H1 (cell line): ENCODE data around the gene BRI3BP. TPM values are rescaled to one million over a fixed set of nuclear protein-coding genes. Genes with fewer than 3 reads are reported as not detected.

Experiments used
- CTCF ChIA-PET: fragments of 300-600 bp; sonication (Branson Sonifier 250); formaldehyde crosslinking; loops from one replicate; lab custom pipeline; 2021; ENCODE audit not compliant: partially characterized antibody; lab: Charles Lee
- POLR2A ChIA-PET: fragments of 300-600 bp; sonication (Branson Sonifier 250); formaldehyde crosslinking; loops from one replicate; lab custom pipeline; 2021; ENCODE audit warnings: inconsistent platforms; ENCODE audit not compliant: partially characterized antibody; lab: Charles Lee
- DNase-seq, 2 experiments: peaks; one replicate each; pipeline versions ENCODE4 v3.0.0 to v3.0.0-alpha.2; 2010 to 2022; ENCODE audit warnings: low spot score in 2 of 2, low read depth in 1 of 2, mixed read lengths in 1 of 2
- FAIRE-seq: peaks from 2 replicates; lab custom pipeline; 2011; peaks lifted over from hg19 to GRCh38; lab: Jason Lieb, UNC
- H2AFZ ChIP-seq: 2 replicates; pipeline ENCODE4 v1.8.1; 2012; ENCODE audit warnings: low read length, inconsistent platforms
- H2AK5ac ChIP-seq: 2 replicates; pipeline ENCODE4 v1.6.1; 2013; ENCODE audit warnings: low read depth, low read length
- H2BK120ac ChIP-seq: replicated peaks from 2 replicates; pipeline ENCODE3; 2013; ENCODE audit warnings: low read depth, low read length, inconsistent platforms
- H2BK12ac ChIP-seq: 2 replicates; pipeline ENCODE4 v1.6.1; 2013; ENCODE audit warnings: low read depth, low read length
- H2BK15ac ChIP-seq: 2 replicates; pipeline ENCODE4 v1.6.1; 2013; ENCODE audit warnings: low read length
- H2BK20ac ChIP-seq: 2 replicates; pipeline ENCODE4 v1.6.1; 2013; ENCODE audit warnings: low read length
- H2BK5ac ChIP-seq: 2 replicates; pipeline ENCODE4 v1.6.1; 2013; ENCODE audit warnings: low read depth, low read length
- H3K14ac ChIP-seq: 2 replicates; pipeline ENCODE4 v1.6.1; 2013; ENCODE audit warnings: inconsistent platforms; ENCODE audit not compliant: insufficient read length
- H3K18ac ChIP-seq: 2 replicates; pipeline ENCODE4 v1.6.1; 2013; ENCODE audit warnings: low read length; ENCODE audit errors: extremely low read depth
- H3K23ac ChIP-seq: 2 replicates; pipeline ENCODE4 v1.6.1; 2013; ENCODE audit warnings: inconsistent platforms; ENCODE audit not compliant: insufficient read length
- H3K23me2 ChIP-seq: 2 replicates; pipeline ENCODE4 v1.6.1; 2013; ENCODE audit warnings: low read depth, low read length
- H3K27ac ChIP-seq: 2 replicates; pipeline ENCODE4 v1.6.1; 2011; ENCODE audit warnings: low read depth, low read length, inconsistent platforms
- H3K27me3 ChIP-seq, 4 experiments: replicated peaks in 1 of 4; 1 replicate in 1 of 4; 2 replicates in 3 of 4; pipeline versions ENCODE4 v1.6.1 to v1.8.1; 2011 to 2013; ENCODE audit warnings: low read length in 3 of 4, mild to moderate bottlenecking in 3 of 4, inconsistent platforms in 2 of 4, mixed read lengths in 2 of 4, moderate library complexity in 1 of 4; ENCODE audit not compliant: control insufficient read depth in 3 of 4, insufficient read depth in 3 of 4; ENCODE audit errors: extremely low read depth in 1 of 4
- H3K36me3 ChIP-seq, 4 experiments: 2 replicates each; pipeline versions ENCODE4 v1.6.1 to v1.8.1; 2011 to 2013; ENCODE audit warnings: mild to moderate bottlenecking in 4 of 4, low read length in 3 of 4, moderate library complexity in 2 of 4, control low read depth in 1 of 4, inconsistent platforms in 1 of 4; ENCODE audit not compliant: insufficient read depth in 4 of 4, control insufficient read depth in 2 of 4
- H3K4ac ChIP-seq: replicated peaks from 2 replicates; pipeline ENCODE3; 2013; ENCODE audit warnings: low read length, low read depth, mixed read lengths, inconsistent platforms; ENCODE audit not compliant: insufficient read length
- H3K4me1 ChIP-seq, 4 experiments: replicated peaks in 1 of 4; 1 replicate in 1 of 4; 2 replicates in 3 of 4; pipeline versions ENCODE4 v1.6.1 to v1.8.1; 2011 to 2013; ENCODE audit warnings: low read length in 3 of 4, inconsistent platforms in 2 of 4, mixed read lengths in 1 of 4; ENCODE audit not compliant: insufficient read depth in 4 of 4, control insufficient read depth in 3 of 4
- H3K4me2 ChIP-seq, 2 experiments: 2 replicates each; pipeline versions ENCODE4 v1.6.1 to v1.8.1; 2011 to 2013; ENCODE audit warnings: low read depth in 2 of 2, low read length in 2 of 2, control low read depth in 1 of 2, inconsistent platforms in 1 of 2, mild to moderate bottlenecking in 1 of 2; ENCODE audit not compliant: insufficient read depth in 1 of 2
- H3K4me3 ChIP-seq, 4 experiments: fragments of 200-600, 300-600 bp in 1 of 4; sonication (generic), shearing (Covaris generic), sonication (Bioruptor Twin) in 1 of 4; 2 replicates each; pipeline versions ENCODE4 v1.5.1 to v1.8.1; 2011 to 2016; ENCODE audit warnings: low read length in 4 of 4, low read depth in 3 of 4, control low read depth in 2 of 4, inconsistent platforms in 2 of 4, mild to moderate bottlenecking in 2 of 4, mixed read lengths in 1 of 4, moderate library complexity in 1 of 4; ENCODE audit not compliant: insufficient read depth in 2 of 4; ENCODE audit errors: extremely low read depth in 1 of 4
- H3K56ac ChIP-seq: replicated peaks from 2 replicates; pipeline ENCODE3; 2013; ENCODE audit warnings: low read depth, mild to moderate bottlenecking, mixed read lengths, low read length, inconsistent platforms; ENCODE audit not compliant: insufficient read length
- H3K79me1 ChIP-seq: 2 replicates; pipeline ENCODE4 v1.6.1; 2013; ENCODE audit warnings: low read depth, low read length, control low read depth
- H3K79me2 ChIP-seq, 2 experiments: 2 replicates each; pipeline versions ENCODE4 v1.6.1 to v1.8.1; 2012 to 2013; ENCODE audit warnings: low read length in 2 of 2, mild to moderate bottlenecking in 2 of 2, inconsistent platforms in 1 of 2; ENCODE audit not compliant: insufficient read depth in 2 of 2, control insufficient read depth in 1 of 2
- H3K9ac ChIP-seq, 4 experiments: replicated peaks in 1 of 4; 1 replicate in 1 of 4; 2 replicates in 3 of 4; pipeline versions ENCODE4 v1.6.1 to v1.8.1; 2011 to 2013; ENCODE audit warnings: low read depth in 3 of 4, low read length in 3 of 4, control low read depth in 2 of 4, mild to moderate bottlenecking in 2 of 4, moderate library complexity in 2 of 4, inconsistent platforms in 1 of 4; ENCODE audit errors: extremely low read depth in 1 of 4
- H3K9me3 ChIP-seq, 2 experiments: 2 replicates each; pipeline versions ENCODE4 v1.6.1 to v1.8.1; 2012 to 2013; ENCODE audit warnings: mild to moderate bottlenecking in 2 of 2, moderate library complexity in 2 of 2, control low read depth in 1 of 2, inconsistent platforms in 1 of 2, low read depth in 1 of 2, low read length in 1 of 2, mixed read lengths in 1 of 2; ENCODE audit not compliant: insufficient read depth in 2 of 2
- H4K20me1 ChIP-seq, 2 experiments: replicated peaks in 1 of 2; 2 replicates each; pipeline versions ENCODE3 to v1.8.1; 2011 to 2013; ENCODE audit warnings: inconsistent platforms in 2 of 2, low read length in 2 of 2, mild to moderate bottlenecking in 1 of 2; ENCODE audit not compliant: insufficient read depth in 2 of 2, control insufficient read depth in 1 of 2
- H4K5ac ChIP-seq: 2 replicates; pipeline ENCODE4 v1.6.1; 2013; ENCODE audit warnings: low read length, low read depth, mixed read lengths, inconsistent platforms; ENCODE audit not compliant: insufficient read length
- H4K8ac ChIP-seq: 2 replicates; pipeline ENCODE4 v1.8.0; 2013; ENCODE audit warnings: mild to moderate bottlenecking, moderate library complexity, low read length, inconsistent platforms; ENCODE audit not compliant: insufficient read depth; ENCODE audit errors: extremely low read depth
- H4K91ac ChIP-seq: replicated peaks from 2 replicates; pipeline ENCODE3; 2013; ENCODE audit warnings: low read length, mixed read lengths, inconsistent platforms; ENCODE audit not compliant: insufficient read length
- BACH1 ChIP-seq: IDR thresholded peaks from 2 replicates; pipeline ENCODE4 v1.6.1; 2012; ENCODE audit warnings: low read length, improper control_type of control experiment
- EP300 ChIP-seq, 2 experiments: IDR thresholded peaks; 1 replicate in 1 of 2; 2 replicates in 1 of 2; pipeline ENCODE4 v1.6.1; 2011 to 2012; ENCODE audit warnings: low read depth in 2 of 2, low read length in 2 of 2, mild to moderate bottlenecking in 2 of 2, borderline replicate concordance in 1 of 2, inconsistent platforms in 1 of 2, moderate library complexity in 1 of 2
- EZH2 ChIP-seq: fragments of 200-600 bp; sonication (generic); IDR thresholded peaks from 2 replicates; pipeline ENCODE4 v1.7.1; 2012; ENCODE audit warnings: low read depth, mild to moderate bottlenecking, moderate library complexity, low read length, inconsistent platforms; ENCODE audit not compliant: severe bottlenecking
- NRF1 ChIP-seq: IDR thresholded peaks from 2 replicates; pipeline ENCODE4 v1.6.1; 2011; ENCODE audit warnings: mild to moderate bottlenecking, low read depth, low read length, improper control_type of control experiment
- RFX5 ChIP-seq: IDR thresholded peaks from 2 replicates; pipeline ENCODE4 v1.6.1; 2011; ENCODE audit warnings: low read depth, low read length, improper control_type of control experiment, borderline replicate concordance
- SIN3A ChIP-seq, 2 experiments: IDR thresholded peaks in 1 of 2; conservative IDR thresholded peaks in 1 of 2; 2 replicates each; pipeline ENCODE4 v1.6.1; 2011 to 2012; ENCODE audit warnings: low read length in 2 of 2, improper control_type of control experiment in 1 of 2, low read depth in 1 of 2, mild to moderate bottlenecking in 1 of 2
- SP4 ChIP-seq: IDR thresholded peaks from 2 replicates; pipeline ENCODE4 v1.6.1; 2012; ENCODE audit warnings: low read length, inconsistent platforms
- SUZ12 ChIP-seq: fragments of 200-600 bp; sonication (generic); IDR thresholded peaks from 2 replicates; pipeline ENCODE4 v1.6.1; 2012; ENCODE audit warnings: mild to moderate bottlenecking, inconsistent platforms, low read length, moderate library complexity, mixed read lengths
- TEAD4 ChIP-seq: IDR thresholded peaks from 2 replicates; pipeline ENCODE4 v1.6.1; 2012; ENCODE audit warnings: low read depth, low read length, inconsistent platforms, mixed read lengths
- WGBS, 2 experiments: shearing (Covaris generic) in 1 of 2; methylation state at CpG; one replicate each; pipeline versions ENCODE4 v1.1.6 to v1.1.7; 2013 to 2015; ENCODE audit warnings: low lambda C conversion rate in 2 of 2, mixed read lengths in 2 of 2, inconsistent platforms in 1 of 2, low coverage in 1 of 2, missing lambda C conversion rate in 1 of 2; ENCODE audit not compliant: insufficient replicate concordance in 2 of 2, insufficient coverage in 1 of 2, insufficient read length in 1 of 2; ENCODE audit errors: extremely low coverage in 1 of 2, missing lambda C conversion rate in 1 of 2; 5-methylcytosine and 5-hydroxymethylcytosine counted together
- polyA plus RNA-seq, 7 experiments: library from polyadenylated mRNA; depleted of rRNA in 3 of 7; stranded (reverse) in 5 of 7; unstranded in 2 of 7; fragments of >200 nt in 5 of 7; fragments of 200-250 nt in 2 of 7; gene quantifications; 1 replicate in 5 of 7; 2 replicates in 1 of 7; 4 replicates in 1 of 7; pipeline versions ENCODE4 v1.2.1 to v1.2.3, GENCODE V29; 2011 to 2013; ENCODE audit warnings: missing spikeins in 2 of 7, mixed read lengths in 2 of 7
- total RNA-seq: library from RNA; stranded (reverse); fragmentation: NEBNext Ultra II Directional; extraction: Animal tissue kit (Norgen Biotek cat#: 25700); gene quantifications from 2 replicates; pipeline ENCODE4 v1.2.1, GENCODE V29; 2021

BRI3BP gene
- total and polyA plus RNA-seq, 2 of the 8 experiments (the other 6 are each of a cell fraction or from before 2014, with no cell fraction given) = 5.4 to 14.2 TPM

DNA sequence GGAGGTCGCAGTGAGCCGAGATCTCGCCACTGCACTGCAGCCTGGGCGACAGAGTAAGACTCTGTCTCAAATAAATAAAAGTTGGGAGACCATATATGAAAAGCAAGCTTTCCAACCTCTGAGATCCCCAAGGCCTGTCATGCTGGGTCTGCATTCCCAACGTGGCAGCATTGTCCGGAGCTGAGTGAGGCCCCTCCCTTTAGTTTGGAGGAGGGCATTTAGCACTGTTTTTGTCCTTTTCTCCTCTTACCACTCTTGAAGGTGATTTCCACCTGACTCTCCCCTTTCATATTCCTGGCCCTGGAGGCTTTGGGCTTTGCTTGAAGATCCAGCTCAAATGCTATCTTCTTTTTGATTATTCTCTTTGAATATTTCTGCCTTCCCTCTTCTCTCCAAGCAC lies 74.9 kb downstream of the BRI3BP start:
- peaks cover 3 to 61% of the 10 kb centered on the region in 2 experiments; a peak in 3 of 4 replicates for H3K79me2 ChIP-seq
- WGBS, 2 experiments = 75% methylated on average over 6 of the region's 6 CpGs; no CpG with 5 or more reads in 1 of the 2 experiments
- ChIA-PET POLR2A (interaction anchor here (0.9 to 1.2 kb wide), 2 partner anchors 75 to 88 kb away, joined by 3 read pairs; partner anchors contain the start of gene BRI3BP), CTCF (interaction anchor here (0.8 to 3.6 kb wide), 5 partner anchors 21 to 55 kb away, joined by 3 to 17 read pairs (median 3); no protein-coding TSS in a partner anchor)
- no peak overlapping the region for H3K4ac ChIP-seq
- peaks cover 18% of the 10 kb centered on the region for H3K79me1 ChIP-seq
- no peak for DNase-seq
- peaks cover 10% of the 10 kb centered on the region for H3K23me2 ChIP-seq
- no peak overlapping the region for H3K9ac ChIP-seq
- H4K8ac ChIP-seq = no peak overlapping the region
- H3K4me2 ChIP-seq = no peak overlapping the region; a peak in 1 of 4 replicates
- H2BK15ac ChIP-seq = no peak overlapping the region
- H2BK120ac ChIP-seq = no peak overlapping the region
- H3K4me3 ChIP-seq = no peak overlapping the region
- no peak overlapping the region for H3K27ac ChIP-seq
- H3K36me3 ChIP-seq = peaks cover 0 to 3% (median 0%) of the 10 kb centered on the region in 4 experiments; a peak in 1 of 8 replicates
- H4K20me1 ChIP-seq = peaks cover 17 to 19% of the 10 kb centered on the region in 2 experiments
- H3K9me3 ChIP-seq = no peaks in the 10 kb centered on the region
- H3K18ac ChIP-seq = no peak overlapping the region
- no peak for FAIRE-seq
- H2BK20ac ChIP-seq = no peak overlapping the region
- no peak overlapping the region for H4K91ac ChIP-seq
- TF ChIP-seq EZH2 = no peak
- no peak for TF ChIP-seq RFX5
- no peak for TF ChIP-seq EP300 (IDR thresholded peaks at IDR 0.05; ENCODE audit: borderline replicate concordance in 1 of 2, low read depth in 2 of 2, low read length in 2 of 2)
- no peak for TF ChIP-seq NRF1
- TF ChIP-seq SIN3A (conservative IDR thresholded peaks at IDR 0.05 in 1 of 2, IDR thresholded peaks at IDR 0.05 in 1 of 2; ENCODE audit: low read depth in 1 of 2, low read length in 2 of 2) = no peak
- TF ChIP-seq SP4 = no peak
- no peak for TF ChIP-seq SUZ12
- TF ChIP-seq BACH1 = no peak
- TF ChIP-seq TEAD4 = no peak
- TF ChIP-seq, all 59 proteins: peak for 0
- Histone ChIP-seq H2AFZ (no peak overlapping the region), H3K23ac (no peak overlapping the region), H2AK5ac (no peak overlapping the region), H3K14ac (no peak overlapping the region), H3K56ac (no peak overlapping the region), H3K4me1 (peaks cover 6 to 19% (median 10%) of the 10 kb centered on the region in 4 experiments), H3K27me3 (no peaks in the 10 kb centered on the region), H2BK5ac (no peak overlapping the region), H2BK12ac (no peak overlapping the region), H4K5ac (no peak overlapping the region)
